CD4-positive, alpha-beta memory T cell (primary cell): Measurements from ENCODE around the gene TSEN2. TPM values are rescaled to one million over a fixed set of nuclear protein-coding genes. Genes with fewer than 3 reads are reported as not detected.
A peak's percentile ranks its signal among the peaks of the same experiment; 100 is the strongest.

Source experiments
- CTCF ChIA-PET: fragments of 350-600 bp; sonication (Branson Sonifier 250); formaldehyde crosslinking; loops from one replicate; lab custom pipeline; 2021; ENCODE audit warnings: inconsistent platforms; ENCODE audit not compliant: partially characterized antibody; lab: Charles Lee
- POLR2A ChIA-PET: fragments of 350-600 bp; sonication (Branson Sonifier 250); formaldehyde crosslinking; loops from one replicate; lab custom pipeline; 2021; ENCODE audit not compliant: partially characterized antibody; lab: Charles Lee
- DNase-seq, 5 donors: peaks; one replicate each; pipeline versions ENCODE4 v3.0.0 to v3.0.0-alpha.2; 2020 to 2022; ENCODE audit warnings: mixed read lengths in 1 of 5
- H3K27ac ChIP-seq: one replicate; pipeline ENCODE4 v1.7.0; 2013; ENCODE audit warnings: low read depth, low read length
- H3K27me3 ChIP-seq: 2 replicates; pipeline ENCODE4 v1.7.0; 2013; ENCODE audit warnings: mild to moderate bottlenecking, low read length, moderate library complexity; ENCODE audit not compliant: insufficient read depth
- H3K36me3 ChIP-seq: 2 replicates; pipeline ENCODE4 v1.7.0; 2013; ENCODE audit warnings: mild to moderate bottlenecking, low read length, moderate library complexity; ENCODE audit not compliant: insufficient read depth
- H3K4me1 ChIP-seq: 2 replicates; pipeline ENCODE4 v1.7.0; 2013; ENCODE audit warnings: mild to moderate bottlenecking, low read length, moderate library complexity; ENCODE audit not compliant: insufficient read depth
- H3K4me3 ChIP-seq, 2 donors: one replicate each; pipeline ENCODE4 v1.7.0; 2013; ENCODE audit warnings: low read length in 2 of 2, mild to moderate bottlenecking in 1 of 2
- H3K9me3 ChIP-seq, 2 donors: one replicate each; pipeline ENCODE4 v1.7.0; 2013; ENCODE audit warnings: low read length in 2 of 2, control low read depth in 1 of 2; ENCODE audit not compliant: control insufficient read depth in 1 of 2
- H3K27ac Mint-ChIP-seq, 7 donors: one replicate each; pipeline ENCODE4 v1.8.0; 2020 to 2021; ENCODE audit warnings: mixed read lengths in 7 of 7, mild to moderate bottlenecking in 6 of 7, inconsistent platforms in 3 of 7, moderate library complexity in 3 of 7
- H3K27me3 Mint-ChIP-seq, 2 donors: one replicate each; pipeline ENCODE4 v1.8.0; 2020 to 2021; ENCODE audit warnings: mixed read lengths in 2 of 2
- H3K36me3 Mint-ChIP-seq, 2 donors: one replicate each; pipeline ENCODE4 v1.8.0; 2020 to 2021; ENCODE audit warnings: mixed read lengths in 2 of 2, inconsistent platforms in 1 of 2, mild to moderate bottlenecking in 1 of 2
- H3K4me1 Mint-ChIP-seq, 4 donors: one replicate each; pipeline ENCODE4 v1.8.0; 2020 to 2021; ENCODE audit warnings: mixed read lengths in 4 of 4, mild to moderate bottlenecking in 1 of 4
- H3K4me3 Mint-ChIP-seq, 8 donors: one replicate each; pipeline ENCODE4 v1.8.0; 2020 to 2021; ENCODE audit warnings: mixed read lengths in 8 of 8, mild to moderate bottlenecking in 7 of 8, moderate library complexity in 6 of 8, inconsistent platforms in 3 of 8
- H3K9me3 Mint-ChIP-seq, 8 donors: one replicate each; pipeline ENCODE4 v1.8.0; 2020 to 2021; ENCODE audit warnings: mixed read lengths in 8 of 8, mild to moderate bottlenecking in 5 of 8, inconsistent platforms in 3 of 8, moderate library complexity in 1 of 8
- intact Hi-C: fragments of 100-400 bp; cut with micrococcal nuclease; formaldehyde crosslinking; loops from one replicate; pipeline ENCODE4 v1.15.1; 2023
- polyA plus RNA-seq, 2 donors: library from polyadenylated mRNA; unstranded; fragments of 300-500 nt; fragmentation: Illumina TruSeq; gene quantifications; one replicate each; pipeline ENCODE4 v1.2.3, GENCODE V29; 2021
- total RNA-seq, 2 experiments: library from RNA; stranded (reverse); gene quantifications; one replicate each; pipeline ENCODE4 v1.2.3, GENCODE V29; 2021

Gene TSEN2
- total and polyA plus RNA-seq, 4 experiments from 2014 or later: 11.2 to 19.6 (median 16.2) TPM

DNA sequence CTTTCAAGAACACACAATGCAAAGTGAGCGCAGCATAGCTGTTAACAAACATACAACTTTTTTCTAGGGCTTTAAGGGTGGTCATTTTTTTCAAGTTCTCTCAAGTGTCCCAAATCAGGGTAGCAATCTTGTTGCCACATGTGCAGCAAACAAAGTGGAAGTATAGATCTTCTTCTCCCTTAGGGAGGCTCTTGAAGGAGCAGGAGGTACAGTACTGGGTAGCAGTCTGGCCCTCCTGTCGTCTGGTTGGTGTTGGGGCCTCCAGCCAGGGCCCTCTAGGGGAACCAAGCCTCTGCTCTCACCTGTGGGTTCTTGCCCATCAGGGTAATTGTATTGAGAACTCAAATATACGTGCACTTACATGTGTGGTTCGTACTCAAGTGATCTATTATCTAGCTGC lies 98.5 kb downstream of the TSEN2 start:
- ChIA-PET CTCF (no interaction called here), POLR2A (interaction anchor here (1.4 kb wide), 1 partner anchor 81 kb away, joined by 6 read pairs; the partner anchor contains the start of gene RAF1)
- no peaks in the 10 kb centered on the region for H3K9me3 ChIP-seq

More for the DNA sequence above, 98.5 kb downstream of the TSEN2 start:
- no peak overlapping the region for H3K4me3 Mint-ChIP-seq
- H3K36me3 Mint-ChIP-seq: peaks cover 51 to 85% of the 10 kb centered on the region in 2 donors
- Histone ChIP-seq H3K36me3 (peaks cover 56% of the 10 kb centered on the region), H3K4me1 (no peaks in the 10 kb centered on the region), H3K4me3 (no peak overlapping the region), H3K27me3 (no peaks in the 10 kb centered on the region), H3K27ac (no peak overlapping the region)
- no peak for DNase-seq
- H3K27me3 Mint-ChIP-seq: no peaks in the 10 kb centered on the region
- intact Hi-C loops: no loop called here
- peak overlapping the region in 1 of 7 donors; percentile 51 for H3K27ac Mint-ChIP-seq
- H3K4me1 Mint-ChIP-seq: peaks cover 0 to 2% (median 0%) of the 10 kb centered on the region in 4 donors
- no peaks in the 10 kb centered on the region for H3K9me3 Mint-ChIP-seq

Other genes with a start within 250 kb of the TSEN2 start
- under 1 TPM; 0.83 to 0.99 TPM for gene PPARG, start 195.4 kb upstream of the TSEN2 start, total RNA-seq
- under 1 TPM in 1 of 2 donors, not detected in 1; 0.29 TPM for gene PPARG, start 195.4 kb upstream of the TSEN2 start, polyA plus RNA-seq
- not detected for gene MKRN2OS, start 61.0 kb downstream of the TSEN2 start, total RNA-seq
- gene MKRN2OS, start 61.0 kb downstream of the TSEN2 start, polyA plus RNA-seq: not detected
- gene MKRN2, start 72.6 kb downstream of the TSEN2 start, total RNA-seq: 10 to 100 TPM; 31.7 to 32.0 TPM
- 10 to 100 TPM; 43.0 to 60.3 TPM for gene MKRN2, start 72.6 kb downstream of the TSEN2 start, polyA plus RNA-seq
- gene RAF1, start 179.6 kb downstream of the TSEN2 start, total RNA-seq: 100 to 1,000 TPM; 116 to 120 TPM
- 10 to 100 TPM; 54.1 to 74.0 TPM for gene RAF1, start 179.6 kb downstream of the TSEN2 start, polyA plus RNA-seq